Sigmoid colon (tissue), 7 donors: ENCODE measurements around the gene CHRM1. TPM values are rescaled to one million over a fixed set of nuclear protein-coding genes. Genes with fewer than 3 reads are reported as not detected.

Experiments used
- DNase-seq: peaks from one replicate; pipeline ENCODE4 v3.0.0-alpha.2; 2019
- H3K27ac ChIP-seq, 4 donors: fragments of 200-600 bp; sonication (generic); one replicate each; pipeline ENCODE4 v1.5.1; 2016 to 2019; ENCODE audit warnings: mild to moderate bottlenecking in 1 of 4
- H3K27me3 ChIP-seq, 3 donors: fragments of 200-600 bp; sonication (generic); one replicate each; pipeline ENCODE4 v1.5.1; 2019; ENCODE audit warnings: mild to moderate bottlenecking in 1 of 3
- H3K36me3 ChIP-seq, 4 donors: fragments of 200-600 bp; sonication (generic); one replicate each; pipeline ENCODE4 v1.5.1; 2016 to 2019
- H3K4me1 ChIP-seq, 4 donors: fragments of 200-600 bp; sonication (generic); one replicate each; pipeline ENCODE4 v1.5.1; 2017 to 2019
- H3K4me3 ChIP-seq, 4 donors: fragments of 200-600 bp; sonication (generic); one replicate each; pipeline ENCODE4 v1.5.1; 2017 to 2019; ENCODE audit warnings: mild to moderate bottlenecking in 2 of 4, moderate library complexity in 1 of 4
- H3K9me3 ChIP-seq, 4 donors: fragments of 200-600 bp in 3 of 4; sonication (generic) in 3 of 4; one replicate each; pipeline versions ENCODE4 v1.5.1 to v1.6.1; 2013 to 2019
- CTCF ChIP-seq, 4 experiments: fragments of 450-650 bp in 3 of 4; fragments of 200-600 bp in 1 of 4; IDR thresholded peaks; one replicate each; pipeline ENCODE4 v1.5.1; 2016 to 2019; ENCODE audit warnings: antibody characterized with exemption in 4 of 4, mild to moderate bottlenecking in 3 of 4, moderate library complexity in 2 of 4
- EP300 ChIP-seq, 4 donors: sonication (generic); formaldehyde crosslinking; IDR thresholded peaks; one replicate each; pipeline ENCODE4 v1.6.1; 2017; ENCODE audit warnings: antibody characterized with exemption in 4 of 4
- POLR2A ChIP-seq, 2 donors: fragments of 450-650 bp; IDR thresholded peaks; one replicate each; pipeline ENCODE4 v1.6.1; 2016; ENCODE audit warnings: antibody characterized with exemption in 2 of 2, mild to moderate bottlenecking in 2 of 2, moderate library complexity in 2 of 2
- POLR2AphosphoS5 ChIP-seq, 4 donors: sonication (generic); formaldehyde crosslinking; IDR thresholded peaks; one replicate each; pipeline ENCODE4 v1.6.1; 2017; ENCODE audit warnings: antibody characterized with exemption in 4 of 4
- WGBS, 2 donors: extraction: QIAGEN DNeasy Blood & Tissue Kit; methylation state at CpG; one replicate each; pipeline ENCODE4 v1.1.7; 2013; 5-methylcytosine and 5-hydroxymethylcytosine counted together
- intact Hi-C: fragments of 100-400 bp; cut with DNase I; formaldehyde crosslinking; loops from one replicate; pipeline ENCODE4 v1.15.1; 2023
- polyA plus RNA-seq, 3 donors: library from polyadenylated mRNA; stranded (reverse); fragments of 200-250 nt; gene quantifications; one replicate each; pipeline ENCODE4 v1.2.3, GENCODE V29; 2013
- total RNA-seq, 4 donors: library from RNA; depleted of rRNA; stranded (reverse); fragments of >200 nt; gene quantifications; one replicate each; pipeline ENCODE4 v1.1.0, GENCODE V29; 2016
- donor health status: healthy with polysubstance abuse.
- donor health status: Bipolar disorder and iron deficiency.
- donor health status: healthy.

The CHRM1 gene
- total and polyA plus RNA-seq, 7 donors, result 0.16 to 0.60 (median 0.41) TPM; not detected in 2

GRCh38 chr11:62926680-62927455 is 5.7 kb upstream of the CHRM1 start:
- 13 to 14% methylated on average over 53 of the region's 53 CpGs for WGBS, 2 donors
- no peak overlapping the region for H3K27ac ChIP-seq
- no peaks in the 10 kb centered on the region for H3K36me3 ChIP-seq
- TF ChIP-seq EP300 (IDR thresholded peaks at IDR 0.05), result no peak
- no peak for TF ChIP-seq POLR2A (IDR thresholded peaks at IDR 0.05)
- TF ChIP-seq POLR2AphosphoS5 (IDR thresholded peaks at IDR 0.05), result no peak
- no peak for TF ChIP-seq CTCF (IDR thresholded peaks at IDR 0.05)
- intact Hi-C loops, result no loop called here
- H3K9me3 ChIP-seq, result no peaks in the 10 kb centered on the region
- DNase-seq, result no peak
- peaks cover 46 to 57% (median 55%) of the 10 kb centered on the region in 3 donors for H3K27me3 ChIP-seq
- peaks cover 0 to 34% (median 30%) of the 10 kb centered on the region in 4 donors for H3K4me1 ChIP-seq
- H3K4me3 ChIP-seq, result peak overlapping the region in 2 of 4 donors; percentile 41

- 2% methylated on average over 71 of the region's 71 CpGs for WGBS, 2 donors
- no peak for DNase-seq
- peaks cover 46 to 65% (median 55%) of the 10 kb centered on the region in 3 donors for H3K27me3 ChIP-seq
- intact Hi-C loops, result no loop called here
- no peak overlapping the region for H3K27ac ChIP-seq
- H3K36me3 ChIP-seq, result no peaks in the 10 kb centered on the region
- H3K4me3 ChIP-seq, result peak overlapping the region in 3 of 4 donors; percentile 23 to 41 (median 41)
- no peaks in the 10 kb centered on the region for H3K9me3 ChIP-seq
- H3K4me1 ChIP-seq, result peaks cover 0 to 42% (median 38%) of the 10 kb centered on the region in 4 donors
- TF ChIP-seq POLR2AphosphoS5 (IDR thresholded peaks at IDR 0.05) (no peak), EP300 (IDR thresholded peaks at IDR 0.05) (no peak), POLR2A (IDR thresholded peaks at IDR 0.05) (no peak), CTCF (IDR thresholded peaks at IDR 0.05) (no peak)
These were observed 4.8 kb upstream of the CHRM1 start for GRCh38 chr11:62925745-62926679.

GRCh38 chr11:62925308-62925707 is 4.1 kb upstream of the CHRM1 start:
- TF ChIP-seq EP300 (IDR thresholded peaks at IDR 0.05) (no peak), POLR2A (IDR thresholded peaks at IDR 0.05) (no peak), POLR2AphosphoS5 (IDR thresholded peaks at IDR 0.05) (no peak), CTCF (IDR thresholded peaks at IDR 0.05) (no peak)
- H3K9me3 ChIP-seq, result no peaks in the 10 kb centered on the region
- no peak for DNase-seq
- peaks cover 46 to 69% (median 59%) of the 10 kb centered on the region in 3 donors for H3K27me3 ChIP-seq
- H3K4me3 ChIP-seq, result peak overlapping the region in 1 of 4 donors; percentile 41
- no peak overlapping the region for H3K27ac ChIP-seq
- 19 to 28% methylated on average over 14 of the region's 14 CpGs for WGBS, 2 donors
- no peaks in the 10 kb centered on the region for H3K36me3 ChIP-seq
- peaks cover 0 to 43% (median 38%) of the 10 kb centered on the region in 4 donors for H3K4me1 ChIP-seq
- intact Hi-C loops, result no loop called here

DNA sequence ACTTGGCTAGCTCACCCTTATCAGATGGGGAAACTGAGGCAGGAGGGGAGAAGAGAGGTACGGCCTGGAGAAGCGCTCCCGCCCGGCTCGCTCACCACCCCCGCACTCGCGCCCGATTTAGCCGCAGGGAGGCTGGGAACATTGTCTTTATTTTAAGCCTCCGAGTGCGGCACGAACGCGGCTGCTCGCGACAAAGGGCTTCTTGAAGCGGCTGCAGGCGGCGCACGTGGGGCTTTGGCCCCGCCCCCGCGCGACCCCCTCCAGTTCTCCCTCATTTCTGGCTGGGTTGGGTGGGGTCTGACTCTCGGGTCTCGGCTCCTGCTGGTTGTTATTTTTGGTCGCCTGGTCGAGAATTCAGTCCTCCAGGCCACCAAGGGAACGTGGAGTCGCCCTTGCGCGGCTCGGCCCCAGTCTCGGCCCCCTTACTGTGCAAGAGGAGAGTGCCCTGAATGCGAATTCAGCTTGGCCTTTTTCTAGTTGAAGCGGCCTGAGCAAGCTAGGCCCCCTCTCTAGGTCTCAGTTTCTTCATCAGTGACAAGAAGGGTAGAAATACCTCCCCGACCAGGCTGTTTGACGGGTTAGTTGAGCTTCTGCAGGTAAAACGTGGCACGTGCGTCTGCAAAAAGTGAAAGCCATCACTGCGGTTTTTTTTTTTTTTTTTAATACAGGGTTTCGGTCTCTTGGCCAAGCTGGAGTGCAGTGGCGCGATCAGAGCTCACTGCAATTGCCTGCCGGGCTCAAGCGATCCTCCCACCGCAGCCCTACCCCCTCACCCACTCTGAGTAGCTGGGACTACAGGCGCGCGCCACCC is 2.6 kb upstream of the CHRM1 start:
- no peaks in the 10 kb centered on the region for H3K36me3 ChIP-seq
- no peak for TF ChIP-seq POLR2A (IDR thresholded peaks at IDR 0.05)
- no peak for TF ChIP-seq CTCF (IDR thresholded peaks at IDR 0.05)
- TF ChIP-seq EP300 (IDR thresholded peaks at IDR 0.05), result no peak
- no peak for TF ChIP-seq POLR2AphosphoS5 (IDR thresholded peaks at IDR 0.05)
- no peak overlapping the region for H3K27ac ChIP-seq
- peaks cover 46 to 69% (median 60%) of the 10 kb centered on the region in 3 donors for H3K27me3 ChIP-seq
- 2 to 3% methylated on average over 52 of the region's 52 CpGs for WGBS, 2 donors
- H3K4me1 ChIP-seq, result peaks cover 0 to 43% (median 38%) of the 10 kb centered on the region in 4 donors
- intact Hi-C loops, result no loop called here
- H3K9me3 ChIP-seq, result no peaks in the 10 kb centered on the region
- peak overlapping the region in 3 of 4 donors; percentile 0 to 34 (median 25) for H3K4me3 ChIP-seq
- no peak for DNase-seq
